K562 (cell line): ENCODE data around the gene SACM1L. TPM values are rescaled to one million over a fixed set of nuclear protein-coding genes. Genes with fewer than 3 reads are reported as not detected.

Experiments used
- ATAC-seq: fragments of 200-7000 bp; cut with Tn5 transposase; 3 replicates; pipeline ENCODE4 v1.9.1; 2020; ENCODE audit warnings: moderate library complexity
- BruUV-seq: library from RNA; stranded (reverse); fragments of 400-500 nt; replicated peaks from 2 replicates; lab custom pipeline; 2021; lab: Mats Ljungman, UMichigan
- CTCF ChIA-PET: fragments of 300-600 bp; formaldehyde crosslinking; extraction: SDS; loops from one replicate; lab custom pipeline; 2021; ENCODE audit warnings: low intra/inter-chr PET ratio; lab: Yijun Ruan, JAX
- POLR2A ChIA-PET: fragments of 300-600, 350-650 bp; sonication (Branson Sonifier 250); formaldehyde crosslinking; extraction: SDS; loops from one replicate; lab custom pipeline; 2021; ENCODE audit warnings: antibody characterized with exemption, inconsistent platforms; lab: Yijun Ruan, JAX
- DNase-seq, 4 experiments: peaks; one replicate each; pipeline versions ENCODE4 v3.0.0 to v3.0.0-alpha.2; 2011 to 2018; ENCODE audit warnings: low spot score in 3 of 4, mixed read lengths in 3 of 4; ENCODE audit errors: extremely low read depth in 1 of 4
- FAIRE-seq: peaks from 2 replicates; lab custom pipeline; 2011; peaks lifted over from hg19 to GRCh38; lab: Jason Lieb, UNC
- H2AFZ ChIP-seq: 2 replicates; pipeline ENCODE4 v1.6.0; 2011; ENCODE audit warnings: low read depth, low read length, control low read depth, inconsistent platforms
- H3K27ac ChIP-seq: fragments of 200-600 bp; 3 replicates; pipeline ENCODE4 v1.8.0; 2011; ENCODE audit warnings: low read depth, mild to moderate bottlenecking, control low read depth, inconsistent platforms, low read length, moderate library complexity, mixed read lengths; ENCODE audit errors: extremely low read depth
- H3K27me3 ChIP-seq, 2 experiments: fragments of 300-600 bp in 1 of 2; 2 replicates in 1 of 2; 3 replicates in 1 of 2; pipeline versions ENCODE4 v1.6.0 to v1.8.0; 2011; ENCODE audit warnings: inconsistent platforms in 2 of 2, low read length in 2 of 2, mild to moderate bottlenecking in 1 of 2, mixed read lengths in 1 of 2, moderate library complexity in 1 of 2; ENCODE audit not compliant: control insufficient read depth in 2 of 2, insufficient read depth in 2 of 2
- H3K36me3 ChIP-seq: fragments of 300-600 bp; 3 replicates; pipeline ENCODE4 v1.8.0; 2011; ENCODE audit warnings: mild to moderate bottlenecking, low read length, inconsistent platforms; ENCODE audit not compliant: control insufficient read depth, insufficient read depth
- H3K4me1 ChIP-seq, 2 experiments: fragments of 200-600 bp in 1 of 2; replicated peaks in 1 of 2; 2 replicates in 1 of 2; 3 replicates in 1 of 2; pipeline versions ENCODE4 v1.5.1 to v1.8.0; 2011; ENCODE audit warnings: inconsistent platforms in 2 of 2, low read length in 2 of 2, mild to moderate bottlenecking in 1 of 2, mixed read lengths in 1 of 2, moderate library complexity in 1 of 2; ENCODE audit not compliant: control insufficient read depth in 2 of 2, insufficient read depth in 2 of 2
- H3K4me2 ChIP-seq: 2 replicates; pipeline ENCODE4 v1.6.1; 2011; ENCODE audit warnings: low read length, control low read depth, inconsistent platforms, mixed read lengths; ENCODE audit not compliant: insufficient read depth
- H3K4me3 ChIP-seq: fragments of 200-600 bp; sonication (generic), shearing (Covaris generic); 2 replicates; pipeline ENCODE4 v1.5.1; 2016; ENCODE audit warnings: control low read depth, inconsistent platforms
- H3K79me2 ChIP-seq: fragments of 200-600 bp; 3 replicates; pipeline ENCODE4 v1.8.0; 2011; ENCODE audit warnings: low read length, inconsistent platforms; ENCODE audit not compliant: control insufficient read depth, insufficient read depth
- H3K9ac ChIP-seq, 2 experiments: 2 replicates each; pipeline versions ENCODE4 v1.6.0 to v1.6.1; 2011; ENCODE audit warnings: low read depth in 2 of 2, low read length in 2 of 2, control low read depth in 1 of 2, inconsistent platforms in 1 of 2, mild to moderate bottlenecking in 1 of 2, mixed read lengths in 1 of 2; ENCODE audit not compliant: insufficient read depth in 1 of 2
- H3K9me1 ChIP-seq: one replicate; pipeline ENCODE4 v1.6.0; 2011; ENCODE audit warnings: inconsistent platforms, mild to moderate bottlenecking, low read length, moderate library complexity; ENCODE audit not compliant: control insufficient read depth, insufficient read depth
- H3K9me3 ChIP-seq: replicated peaks from 2 replicates; pipeline ENCODE4 v1.5.1; 2011; ENCODE audit warnings: low read depth, low read length, inconsistent platforms; ENCODE audit not compliant: control insufficient read depth, insufficient read depth
- H4K20me1 ChIP-seq: replicated peaks from 2 replicates; pipeline ENCODE4 v1.6.1; 2011; ENCODE audit warnings: low read length, inconsistent platforms, mixed read lengths; ENCODE audit not compliant: control insufficient read depth, insufficient read depth
- HMBOX1 ChIP-seq: sonication (generic); IDR thresholded peaks from 2 replicates; pipeline ENCODE4 v1.6.1; 2016
- HOMEZ ChIP-seq: fragments of 250-450 bp; sonication (Bioruptor Pico); IDR thresholded peaks from 2 replicates; pipeline ENCODE4 v1.4.0; 2020; ENCODE audit warnings: mild to moderate bottlenecking, moderate library complexity
- IRF2 ChIP-seq: sonication (generic); formaldehyde crosslinking; IDR thresholded peaks from 2 replicates; pipeline ENCODE4 v1.8.1; 2022; ENCODE audit warnings: mild to moderate bottlenecking, missing genetic modification reagents
- NFRKB ChIP-seq: fragments of 450-650 bp; IDR thresholded peaks from 2 replicates; pipeline ENCODE4 v1.6.1; 2016; ENCODE audit warnings: low read depth
- TAF1 ChIP-seq: IDR thresholded peaks from 2 replicates; pipeline ENCODE4 v1.6.1; 2011; ENCODE audit warnings: mild to moderate bottlenecking, low read length, moderate library complexity; ENCODE audit not compliant: insufficient read depth, control insufficient read depth, severe bottlenecking; ENCODE audit errors: extremely low read depth
- ZNF76 ChIP-seq: fragments of 250-450 bp; sonication (Bioruptor Pico); IDR thresholded peaks from 2 replicates; pipeline ENCODE4 v1.4.0; 2020; ENCODE audit warnings: mild to moderate bottlenecking, moderate library complexity, borderline replicate concordance
- WGBS: fragments of 100-300 bp; shearing (Covaris generic); methylation state at CpG from one replicate; pipeline ENCODE4 v1.1.6; 2016; ENCODE audit warnings: low coverage, mixed read lengths; ENCODE audit not compliant: insufficient coverage; ENCODE audit errors: missing lambda C conversion rate; 5-methylcytosine and 5-hydroxymethylcytosine counted together
- in situ Hi-C: fragments of 300-500 bp; cut with MboI; formaldehyde crosslinking; loops from 4 replicates; pipeline ENCODE4 v1.15.0; 2018; ENCODE audit warnings: inconsistent platforms, mixed read lengths
- intact Hi-C: fragments of 100-400 bp; cut with micrococcal nuclease; formaldehyde crosslinking; loops from 2 replicates; pipeline ENCODE4 v1.14.2; 2022
- polyA plus RNA-seq, 8 experiments: library from polyadenylated mRNA; depleted of rRNA in 4 of 8; stranded (reverse) in 5 of 8; unstranded in 3 of 8; fragments of >200 nt; fragmentation: Nextera tagmentation in 2 of 8; fragmentation: Illumina TruSeq in 1 of 8; extraction: Ambion mirVana in 2 of 8; extraction: Trizol in 1 of 8; gene quantifications; 2 replicates each; pipeline versions ENCODE4 v1.2.1 to v1.2.3, GENCODE V29; 2011 to 2014; ENCODE audit warnings: inconsistent platforms in 1 of 8, missing spikeins in 1 of 8
- total RNA-seq, 7 experiments: library from RNA; depleted of rRNA in 6 of 7; stranded (reverse); fragments of >200 nt in 6 of 7; fragmentation: Illumina TruSeq in 2 of 7; extraction: Trizol in 2 of 7; gene quantifications; 2 replicates each; pipeline versions ENCODE4 v1.2.1 to v1.2.3, GENCODE V29; 2011 to 2021; ENCODE audit warnings: low replicate concordance in 1 of 7
- TF ChIP-seq, protein P1 (sequence below): fragments of 450-650 bp; IDR thresholded peaks from 2 replicates; pipeline ENCODE4 v1.6.1; 2018; ENCODE audit warnings: mild to moderate bottlenecking, low read depth; ENCODE audit not compliant: partially characterized antibody
- TF ChIP-seq, protein P2 (sequence below): fragments of 450-650 bp; IDR thresholded peaks from one replicate; pipeline ENCODE4 v1.6.1; 2018; ENCODE audit warnings: mild to moderate bottlenecking, moderate library complexity; ENCODE audit not compliant: partially characterized antibody

SACM1L gene
- total and polyA plus RNA-seq, 9 of the 15 experiments (the other 6 are each of a cell fraction or from before 2014, with no cell fraction given), result 25.7 to 67.2 (median 40.3) TPM

GRCh38 chr3:45779746-45780735, 90.8 kb downstream of the SACM1L start:
- no peak for ATAC-seq

More at GRCh38 chr3:45779746-45780735, 90.8 kb downstream of the SACM1L start:
- H3K79me2 ChIP-seq, result no peaks in the 10 kb centered on the region
- H3K4me2 ChIP-seq, result no peak overlapping the region
- no peaks in the 10 kb centered on the region; the same call in none of the 2 replicates for H4K20me1 ChIP-seq
- in situ Hi-C loops, result no loop called here
- TF ChIP-seq NFRKB, result no peak
- no peak for TF ChIP-seq ZNF76 (CRISPR knock-in tag)
- TF ChIP-seq, protein P1, sequence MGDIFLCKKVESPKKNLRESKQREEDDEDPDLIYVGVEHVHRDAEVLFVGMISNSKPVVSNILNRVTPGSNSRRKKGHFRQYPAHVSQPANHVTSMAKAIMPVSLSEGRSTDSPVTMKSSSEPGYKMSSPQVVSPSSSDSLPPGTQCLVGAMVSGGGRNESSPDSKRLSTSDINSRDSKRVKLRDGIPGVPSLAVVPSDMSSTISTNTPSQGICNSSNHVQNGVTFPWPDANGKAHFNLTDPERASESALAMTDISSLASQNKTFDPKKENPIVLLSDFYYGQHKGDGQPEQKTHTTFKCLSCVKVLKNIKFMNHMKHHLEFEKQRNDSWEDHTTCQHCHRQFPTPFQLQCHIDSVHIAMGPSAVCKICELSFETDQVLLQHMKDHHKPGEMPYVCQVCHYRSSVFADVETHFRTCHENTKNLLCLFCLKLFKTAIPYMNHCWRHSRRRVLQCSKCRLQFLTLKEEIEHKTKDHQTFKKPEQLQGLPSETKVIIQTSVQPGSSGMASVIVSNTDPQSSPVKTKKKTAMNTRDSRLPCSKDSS, result no peak
- no peak for TF ChIP-seq HOMEZ (CRISPR knock-in tag)
- TF ChIP-seq TAF1, result no peak
- TF ChIP-seq, protein P2, sequence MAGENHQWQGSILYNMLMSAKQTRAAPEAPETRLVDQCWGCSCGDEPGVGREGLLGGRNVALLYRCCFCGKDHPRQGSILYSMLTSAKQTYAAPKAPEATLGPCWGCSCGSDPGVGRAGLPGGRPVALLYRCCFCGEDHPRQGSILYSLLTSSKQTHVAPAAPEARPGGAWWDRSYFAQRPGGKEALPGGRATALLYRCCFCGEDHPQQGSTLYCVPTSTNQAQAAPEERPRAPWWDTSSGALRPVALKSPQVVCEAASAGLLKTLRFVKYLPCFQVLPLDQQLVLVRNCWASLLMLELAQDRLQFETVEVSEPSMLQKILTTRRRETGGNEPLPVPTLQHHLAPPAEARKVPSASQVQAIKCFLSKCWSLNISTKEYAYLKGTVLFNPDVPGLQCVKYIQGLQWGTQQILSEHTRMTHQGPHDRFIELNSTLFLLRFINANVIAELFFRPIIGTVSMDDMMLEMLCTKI, result no peak
- no peak for TF ChIP-seq HMBOX1
- TF ChIP-seq IRF2 (CRISPR knock-in tag), result no peak
- TF ChIP-seq, all 486 proteins: peak for 0
- no peak for FAIRE-seq
- no peak overlapping the region for H3K4me3 ChIP-seq
- H3K9me3 ChIP-seq, result no peaks in the 10 kb centered on the region
- POLR2A ChIA-PET, result no interaction called here
- 2% methylated on average over 28 of the region's 35 CpGs for WGBS
- H3K36me3 ChIP-seq, result no peaks in the 10 kb centered on the region
- no TSS peak for BruUV-seq
- intact Hi-C loops, result no loop called here
- peaks cover 34 to 79% of the 10 kb centered on the region in 2 experiments for H3K27me3 ChIP-seq
- H3K9ac ChIP-seq, result no peak overlapping the region; a peak in 1 of 4 replicates
- CTCF ChIA-PET, result no interaction called here
- H3K27ac ChIP-seq, result no peak overlapping the region
- no peak for DNase-seq
- no peak overlapping the region for H2AFZ ChIP-seq
- no peaks in the 10 kb centered on the region for H3K9me1 ChIP-seq
- H3K4me1 ChIP-seq, result peaks cover 0 to 9% of the 10 kb centered on the region in 2 experiments; a peak in 1 of 5 replicates
